Measurements from ENCODE around the gene FCRLB. TPM values are rescaled to one million over a fixed set of nuclear protein-coding genes. Genes with fewer than 3 reads are reported as not detected.
A peak's percentile ranks its signal among the peaks of the same experiment; 100 is the strongest.

FCRLB gene
- total and polyA plus RNA-seq, 9 of the 15 experiments (the other 6 are each of a cell fraction or from before 2014, with no cell fraction given), result 0.20 to 4.6 (median 1.3) TPM

DNA sequence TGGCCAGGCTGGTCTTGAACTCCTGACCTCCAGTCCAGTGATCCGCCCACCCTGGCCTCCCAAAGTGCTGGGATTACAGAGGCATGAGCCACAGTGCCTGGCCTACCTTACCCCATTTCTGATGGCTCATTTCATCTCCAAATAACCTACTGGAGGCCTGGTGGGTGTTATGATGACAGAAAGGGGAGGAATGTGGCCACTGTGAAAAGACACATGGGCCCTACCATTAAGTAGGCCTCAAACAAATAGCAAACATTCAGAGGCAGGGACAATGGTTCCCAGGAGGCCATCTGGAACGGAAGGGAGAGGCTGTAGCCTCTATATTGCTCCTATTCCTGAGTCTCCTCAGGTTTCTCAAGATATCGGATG, 15.2 kb upstream of the FCRLB start (continued):
- TF ChIP-seq ZNF589 (CRISPR knock-in tag; IDR thresholded peaks at IDR 0.05; ENCODE audit: low read depth) (no peak), TAF1 (IDR thresholded peaks at IDR 0.05; ENCODE audit: control insufficient read depth, extremely low read depth, insufficient read depth, low read length, severe bottlenecking) (no peak)

DNA sequence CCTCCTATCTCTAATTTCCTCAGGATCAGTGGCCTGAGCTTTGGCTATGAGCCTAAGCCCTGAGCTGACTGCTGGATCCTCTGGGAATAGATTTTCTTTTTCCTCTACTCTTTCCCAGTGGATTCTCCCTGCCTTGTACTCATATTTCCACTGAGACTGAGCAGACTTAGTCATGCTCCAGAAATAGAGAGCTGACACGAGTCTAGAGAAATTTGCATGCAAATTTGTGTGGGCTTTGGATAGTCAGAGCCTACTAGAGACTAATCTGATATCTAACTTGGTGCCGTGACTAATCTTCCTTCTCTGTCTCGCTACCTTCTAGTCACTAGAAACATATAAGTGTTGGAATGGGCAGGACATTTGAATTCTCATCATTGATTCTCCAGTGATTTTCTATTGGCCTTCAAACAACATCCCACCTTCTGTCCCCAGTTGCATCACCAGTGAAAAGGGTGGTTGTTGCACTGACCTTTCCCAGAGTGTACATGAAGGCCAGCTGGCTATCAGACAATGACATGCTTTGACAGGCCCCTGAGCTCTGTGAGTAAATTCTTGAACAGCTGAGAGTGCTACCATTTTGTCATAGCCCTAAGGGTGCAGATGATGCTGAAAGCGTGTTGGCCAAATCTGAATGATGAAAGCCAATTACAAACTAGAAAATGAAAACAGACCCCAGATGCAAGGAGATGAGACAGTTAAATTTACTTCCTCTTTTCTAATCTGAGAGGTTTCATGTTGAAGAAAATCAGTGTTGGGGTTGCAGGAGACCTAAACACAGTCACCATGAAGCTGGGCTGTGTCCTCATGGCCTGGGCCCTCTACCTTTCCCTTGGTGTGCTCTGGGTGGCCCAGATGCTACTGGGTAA, 14.6 kb upstream of the FCRLB start, which contains the start of gene FCRLA:
Gene FCRLA (plus strand): TSS at position 748 of the 866 bp plus-strand sequence. CDS start 36 bp downstream, at position 784.
- no peak within 1 kb of the TSS for H3K4me3 ChIP-seq
- ChIA-PET CTCF (ENCODE audit: low intra/inter-chr PET ratio) (no interaction called here), POLR2A (interaction anchor here (0.7 to 1.2 kb wide), 6 partner anchors 11 to 215 kb away, joined by 3 to 5 read pairs (median 4); no protein-coding TSS in a partner anchor)
- WGBS (ENCODE audit: insufficient coverage, low coverage, missing lambda C conversion rate), result 8% methylated on average over 4 of the region's 4 CpGs
- in situ Hi-C loops (cut with MboI), result no loop called here
- FAIRE-seq (peak; percentile 85), ATAC-seq (peak; percentile 76), DNase-seq (ENCODE audit: extremely low read depth in 1 of 4, low spot score in 3 of 4) (peak in 1 of 4 experiments; percentile 55)
- no peaks in the 10 kb centered on the region for H3K27me3 ChIP-seq (ENCODE audit: control insufficient read depth in 2 of 2, insufficient read depth in 2 of 2, low read length in 2 of 2)
- H3K4me1 ChIP-seq (replicated peaks in 1 of 2; ENCODE audit: control insufficient read depth in 2 of 2, insufficient read depth in 2 of 2, low read length in 2 of 2), result peaks cover under 1 to 28% of the 10 kb centered on the region in 2 experiments
- no peaks in the 10 kb centered on the region for H3K9me3 ChIP-seq (replicated peaks; ENCODE audit: control insufficient read depth, insufficient read depth, low read depth, low read length)
- no peaks in the 10 kb centered on the region for H3K79me2 ChIP-seq (ENCODE audit: control insufficient read depth, insufficient read depth, low read length)
- intact Hi-C loops (cut with micrococcal nuclease), result loop anchor here (2.0 kb wide), 1 partner anchor 14 kb away; the partner anchor contains the start of gene FCRLB
- BruUV-seq (replicated peaks), result TSS peak; percentile 84
- H3K27ac ChIP-seq (ENCODE audit: extremely low read depth, low read depth, low read length), result peak within 1 kb of the TSS; percentile 48; the same call in 2 of the 3 replicates
- no peaks in the 10 kb centered on the region for H4K20me1 ChIP-seq (replicated peaks; ENCODE audit: control insufficient read depth, insufficient read depth, low read length)
- peak within 1 kb of the TSS in 1 of 2 experiments; percentile 23; a peak in 1 of 4 replicates for H3K9ac ChIP-seq (ENCODE audit: insufficient read depth in 1 of 2, low read depth in 2 of 2, low read length in 2 of 2)
- H3K4me2 ChIP-seq (ENCODE audit: insufficient read depth, low read length), result peak within 1 kb of the TSS; percentile 28
- H3K9me1 ChIP-seq (ENCODE audit: control insufficient read depth, insufficient read depth, low read length), result no peaks in the 10 kb centered on the region
- peak within 1 kb of the TSS; percentile 11; the same call in 1 of the 2 replicates for H2AFZ ChIP-seq (ENCODE audit: low read depth, low read length)
- no peaks in the 10 kb centered on the region for H3K36me3 ChIP-seq (ENCODE audit: control insufficient read depth, insufficient read depth, low read length)
- TF ChIP-seq POLR2H (tag; IDR thresholded peaks at IDR 0.05; ENCODE audit: low read depth) (0 out of 2 replicates have a peak, but pooled peaks have one; percentile 8), MEIS2 (IDR thresholded peaks at IDR 0.05; ENCODE audit: partially characterized antibody) (peak; percentile 68), IFI16 (CRISPR knock-in tag; IDR thresholded peaks at IDR 0.05) (no peak), CREB1 (IDR thresholded peaks at IDR 0.05) (no peak), CREB1 (CRISPR knock-in tag; IDR thresholded peaks at IDR 0.05) (peak; percentile 37; the same call in 1 of the 2 replicates), NRF1 (conservative IDR thresholded peaks at IDR 0.05 in 1 of 2, IDR thresholded peaks at IDR 0.05 in 1 of 2) (peak; percentile 42 to 52; a peak in 2 of 4 replicates), NFE2 (IDR thresholded peaks at IDR 0.05; ENCODE audit: low read depth) (peak; percentile 20; the same call in 1 of the 2 replicates), MEF2D (tag; conservative IDR thresholded peaks at IDR 0.05; ENCODE audit: low read depth) (peak; percentile 65), EP300 (IDR thresholded peaks at IDR 0.05; ENCODE audit: low read length) (0 out of 2 replicates have a peak, but pooled peaks have one; percentile 16), SMAD3 (CRISPR knock-in tag; conservative IDR thresholded peaks at IDR 0.05) (0 out of 2 replicates have a peak, but pooled peaks have one; percentile 8), ATF1 (CRISPR knock-in tag; IDR thresholded peaks at IDR 0.05) (no peak), ATF1 (tag; IDR thresholded peaks at IDR 0.05) (peak; percentile 36; the same call in 1 of the 2 replicates), ATF4 (CRISPR knock-in tag; IDR thresholded peaks at IDR 0.05) (0 out of 2 replicates have a peak, but pooled peaks have one; percentile 38)
- TF ChIP-seq, protein P1, sequence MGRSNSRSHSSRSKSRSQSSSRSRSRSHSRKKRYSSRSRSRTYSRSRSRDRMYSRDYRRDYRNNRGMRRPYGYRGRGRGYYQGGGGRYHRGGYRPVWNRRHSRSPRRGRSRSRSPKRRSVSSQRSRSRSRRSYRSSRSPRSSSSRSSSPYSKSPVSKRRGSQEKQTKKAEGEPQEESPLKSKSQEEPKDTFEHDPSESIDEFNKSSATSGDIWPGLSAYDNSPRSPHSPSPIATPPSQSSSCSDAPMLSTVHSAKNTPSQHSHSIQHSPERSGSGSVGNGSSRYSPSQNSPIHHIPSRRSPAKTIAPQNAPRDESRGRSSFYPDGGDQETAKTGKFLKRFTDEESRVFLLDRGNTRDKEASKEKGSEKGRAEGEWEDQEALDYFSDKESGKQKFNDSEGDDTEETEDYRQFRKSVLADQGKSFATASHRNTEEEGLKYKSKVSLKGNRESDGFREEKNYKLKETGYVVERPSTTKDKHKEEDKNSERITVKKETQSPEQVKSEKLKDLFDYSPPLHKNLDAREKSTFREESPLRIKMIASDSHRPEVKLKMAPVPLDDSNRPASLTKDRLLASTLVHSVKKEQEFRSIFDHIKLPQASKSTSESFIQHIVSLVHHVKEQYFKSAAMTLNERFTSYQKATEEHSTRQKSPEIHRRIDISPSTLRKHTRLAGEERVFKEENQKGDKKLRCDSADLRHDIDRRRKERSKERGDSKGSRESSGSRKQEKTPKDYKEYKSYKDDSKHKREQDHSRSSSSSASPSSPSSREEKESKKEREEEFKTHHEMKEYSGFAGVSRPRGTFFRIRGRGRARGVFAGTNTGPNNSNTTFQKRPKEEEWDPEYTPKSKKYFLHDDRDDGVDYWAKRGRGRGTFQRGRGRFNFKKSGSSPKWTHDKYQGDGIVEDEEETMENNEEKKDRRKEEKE (IDR thresholded peaks at IDR 0.05; ENCODE audit: borderline replicate concordance in 1 of 2, control insufficient read depth in 1 of 2, low read depth in 2 of 2, low read length in 1 of 2), result no peak

Data from K562 (cell line).